Coronary artery (tissue), 2 donors: ENCODE measurements around the gene WAC.
"Not testable (repeated sequence)": the region's sequence is repeated elsewhere in the genome, so short reads cannot be mapped to it uniquely, and the experiment has no call there.

Experiments
- DNase-seq: peaks from one replicate; pipeline ENCODE4 v3.0.0-alpha.2; 2017; ENCODE audit warnings: low spot score
- H3K27ac ChIP-seq, 2 donors: fragments of 200-600 bp; sonication (generic); one replicate each; pipeline ENCODE4 v1.5.1; 2016 to 2019
- H3K4me3 ChIP-seq: fragments of 200-600 bp; sonication (generic); 2 replicates; pipeline ENCODE4 v1.5.1; 2016; ENCODE audit warnings: mild to moderate bottlenecking, moderate library complexity
- TF ChIP-seq, protein P1 (sequence below): fragments of 200-600 bp; sonication (generic); IDR thresholded peaks from one replicate; pipeline ENCODE4 v1.5.1; 2019; ENCODE audit warnings: antibody characterized with exemption

WAC gene

DNA sequence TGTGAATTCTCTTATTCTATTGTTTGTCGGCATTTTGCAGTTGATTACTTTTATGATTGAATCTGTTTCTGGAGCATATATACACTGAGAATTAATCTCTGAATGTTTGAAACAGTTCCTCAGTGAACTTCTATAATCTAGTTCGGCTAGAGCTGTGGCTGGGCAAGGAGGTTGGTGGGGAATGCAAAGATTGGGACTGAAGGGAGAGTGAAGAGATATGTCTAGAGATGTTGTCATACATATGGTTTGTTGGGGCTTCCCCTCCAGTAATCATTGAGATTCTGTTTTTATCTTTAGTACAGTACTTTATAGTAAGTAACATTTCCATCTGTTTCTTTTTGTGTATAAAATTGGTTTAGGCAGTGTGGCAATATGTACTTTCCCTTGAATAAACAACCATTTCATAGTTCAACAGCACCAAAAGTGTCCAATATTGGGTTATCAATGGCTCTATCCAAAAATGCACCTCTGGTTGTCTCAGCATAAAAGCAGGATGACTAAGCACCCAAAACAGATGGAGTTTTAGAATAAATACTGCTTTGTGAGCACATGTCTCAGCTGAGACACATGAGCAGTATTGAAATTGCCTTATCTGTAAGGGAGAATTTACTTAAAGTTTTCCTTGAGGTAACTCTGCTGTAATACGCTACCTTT lies 36.7 kb downstream of the WAC start:
- DNase-seq = no peak
- Histone ChIP-seq H3K27ac (no peak overlapping the region), H3K4me3 (no peak overlapping the region)
- TF ChIP-seq, protein P1, sequence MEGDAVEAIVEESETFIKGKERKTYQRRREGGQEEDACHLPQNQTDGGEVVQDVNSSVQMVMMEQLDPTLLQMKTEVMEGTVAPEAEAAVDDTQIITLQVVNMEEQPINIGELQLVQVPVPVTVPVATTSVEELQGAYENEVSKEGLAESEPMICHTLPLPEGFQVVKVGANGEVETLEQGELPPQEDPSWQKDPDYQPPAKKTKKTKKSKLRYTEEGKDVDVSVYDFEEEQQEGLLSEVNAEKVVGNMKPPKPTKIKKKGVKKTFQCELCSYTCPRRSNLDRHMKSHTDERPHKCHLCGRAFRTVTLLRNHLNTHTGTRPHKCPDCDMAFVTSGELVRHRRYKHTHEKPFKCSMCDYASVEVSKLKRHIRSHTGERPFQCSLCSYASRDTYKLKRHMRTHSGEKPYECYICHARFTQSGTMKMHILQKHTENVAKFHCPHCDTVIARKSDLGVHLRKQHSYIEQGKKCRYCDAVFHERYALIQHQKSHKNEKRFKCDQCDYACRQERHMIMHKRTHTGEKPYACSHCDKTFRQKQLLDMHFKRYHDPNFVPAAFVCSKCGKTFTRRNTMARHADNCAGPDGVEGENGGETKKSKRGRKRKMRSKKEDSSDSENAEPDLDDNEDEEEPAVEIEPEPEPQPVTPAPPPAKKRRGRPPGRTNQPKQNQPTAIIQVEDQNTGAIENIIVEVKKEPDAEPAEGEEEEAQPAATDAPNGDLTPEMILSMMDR = no peak

DNA sequence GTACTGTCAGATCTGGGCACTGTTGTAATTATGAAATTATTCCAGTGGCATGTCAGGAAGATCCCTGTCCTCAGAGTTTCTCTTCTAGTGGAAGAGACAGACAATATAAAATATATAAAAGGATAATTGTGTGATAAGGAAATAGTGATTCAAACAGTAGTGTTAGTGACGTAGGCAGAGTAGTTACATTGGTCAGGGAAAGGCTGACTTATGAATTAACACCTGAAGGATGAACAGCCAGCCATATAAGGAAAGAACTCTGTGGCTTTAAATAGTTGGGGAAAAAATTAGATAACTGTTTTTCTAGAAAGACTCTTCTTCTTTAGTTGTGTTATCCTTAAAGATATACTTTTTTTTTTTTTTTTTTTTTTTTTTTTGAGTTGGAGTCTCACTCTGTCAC lies 37.7 kb downstream of the WAC start:
- Histone ChIP-seq H3K27ac (no peak overlapping the region), H3K4me3 (no peak overlapping the region)
- DNase-seq = no peak
- TF ChIP-seq, protein P1 = no peak

GRCh38 chr10:28571265-28571664 lies 38.3 kb downstream of the WAC start:
- TF ChIP-seq, protein P1 = no peak
- DNase-seq = no peak
- no peak overlapping the region for H3K27ac ChIP-seq

GRCh38 chr10:28574214-28574613 lies 41.3 kb downstream of the WAC start:
- not testable (repeated sequence) for H3K4me3 ChIP-seq, DNase-seq, H3K27ac ChIP-seq

More at GRCh38 chr10:28571265-28571664, 38.3 kb downstream of the WAC start:
- no peak overlapping the region for H3K4me3 ChIP-seq

GRCh38 chr10:28575852-28576251 lies 42.9 kb downstream of the WAC start:
- H3K27ac ChIP-seq = no peak overlapping the region
- DNase-seq = no peak
- TF ChIP-seq, protein P1 = no peak
- H3K4me3 ChIP-seq = no peak overlapping the region

DNA sequence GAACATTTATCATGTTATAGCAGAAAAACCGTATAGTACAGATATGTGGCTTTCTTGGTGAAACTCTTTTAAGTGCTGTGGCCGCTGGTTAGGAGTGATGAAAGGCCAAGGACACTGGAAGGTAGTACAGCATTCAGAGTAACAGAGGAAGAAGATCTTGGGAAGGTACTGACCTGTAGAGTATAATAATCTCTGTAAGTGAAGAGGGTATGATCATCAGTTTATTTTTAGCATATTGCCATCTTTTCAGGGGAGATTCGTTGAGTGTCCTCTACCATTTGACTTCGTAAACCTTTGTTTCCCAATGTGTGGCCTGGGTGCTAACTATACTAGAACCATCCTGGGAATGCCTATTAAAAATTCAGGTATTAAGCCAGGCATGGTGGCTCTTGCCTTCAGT lies 44.6 kb downstream of the WAC start:
- H3K4me3 ChIP-seq = no peak overlapping the region
- no peak overlapping the region for H3K27ac ChIP-seq
- DNase-seq = no peak
- TF ChIP-seq, protein P1 = no peak

DNA sequence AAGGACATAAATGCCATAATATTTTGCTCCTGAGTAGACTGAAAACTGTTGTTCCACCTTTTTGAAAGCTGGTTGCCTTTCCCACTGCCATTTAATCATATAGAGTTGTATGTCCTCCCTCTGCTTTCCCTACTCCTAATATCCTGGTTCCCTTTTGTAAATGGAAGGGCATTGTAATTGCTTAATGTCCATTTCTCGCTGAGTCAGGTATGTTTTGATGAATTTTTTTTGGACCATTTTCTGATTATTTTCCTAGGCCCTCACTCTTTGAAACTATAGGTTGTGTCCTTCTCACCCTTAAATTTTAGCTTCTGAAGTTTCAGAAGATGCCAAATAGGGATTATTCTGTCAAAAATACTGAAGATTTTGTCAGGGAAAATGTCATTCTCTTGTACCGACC lies 45.5 kb downstream of the WAC start:
- DNase-seq = no peak
- H3K27ac ChIP-seq = no peak overlapping the region
- TF ChIP-seq, protein P1 = no peak
- H3K4me3 ChIP-seq = no peak overlapping the region
